Ovary (tissue), 9 donors: Measurements from ENCODE around the gene INTS3. TPM values are rescaled to one million over a fixed set of nuclear protein-coding genes. Genes with fewer than 3 reads are reported as not detected.
A peak's percentile ranks its signal among the peaks of the same experiment; 100 is the strongest.

Source experiments
- DNase-seq, 5 donors: peaks; one replicate each; pipeline ENCODE4 v3.0.0-alpha.2; 2019 to 2020
- H3K27ac ChIP-seq, 2 donors: fragments of 200-600 bp; one replicate each; pipeline versions ENCODE4 v1.5.1 to v1.8.0; 2019 to 2022
- H3K27me3 ChIP-seq: fragments of 200-600 bp; one replicate; pipeline ENCODE4 v1.8.0; 2022
- H3K36me3 ChIP-seq: fragments of 200-600 bp; sonication (generic); one replicate; pipeline ENCODE4 v1.5.1; 2019
- H3K4me1 ChIP-seq: one replicate; pipeline ENCODE4 v1.8.1; 2013; ENCODE audit warnings: mild to moderate bottlenecking, moderate library complexity; ENCODE audit not compliant: insufficient read depth
- H3K4me3 ChIP-seq: fragments of 200-600 bp; sonication (generic); one replicate; pipeline ENCODE4 v1.5.1; 2017
- H3K9me3 ChIP-seq, 2 donors: fragments of 200-600 bp in 1 of 2; sonication (generic) in 1 of 2; one replicate each; pipeline versions ENCODE4 v1.5.1 to v1.8.1; 2013 to 2019; ENCODE audit warnings: mild to moderate bottlenecking in 1 of 2, moderate library complexity in 1 of 2
- CTCF ChIP-seq, 3 donors: fragments of 450-650 bp in 2 of 3; fragments of 200-600 bp in 1 of 3; IDR thresholded peaks; one replicate each; pipeline versions ENCODE4 v1.5.1 to v1.8.0; 2016 to 2022; ENCODE audit warnings: antibody characterized with exemption in 3 of 3, mild to moderate bottlenecking in 1 of 3
- EP300 ChIP-seq: sonication (generic); formaldehyde crosslinking; IDR thresholded peaks from one replicate; pipeline ENCODE4 v1.6.1; 2017; ENCODE audit warnings: antibody characterized with exemption
- POLR2A ChIP-seq: fragments of 450-650 bp; IDR thresholded peaks from one replicate; pipeline ENCODE4 v1.6.1; 2017; ENCODE audit warnings: antibody characterized with exemption, mild to moderate bottlenecking, moderate library complexity
- WGBS, 3 donors: extraction: QIAGEN DNeasy Blood & Tissue Kit in 1 of 3; methylation state at CpG; one replicate each; pipeline versions ENCODE4 v1.1.5 to v1.1.7; 2013 to 2017; 5-methylcytosine and 5-hydroxymethylcytosine counted together
- intact Hi-C, 4 donors: fragments of 100-400 bp; cut with DNase I; formaldehyde crosslinking; loops; one replicate each; pipeline versions ENCODE4 v1.11.0 to v1.15.1; 2022 to 2023
- polyA plus RNA-seq, 2 donors: library from polyadenylated mRNA; stranded (reverse); fragments of 200-250 nt in 1 of 2; fragments of 350-450 nt in 1 of 2; fragmentation: Illumina TruSeq in 1 of 2; extraction: RNeasy Lipid Tissue Mini Kit (QIAGEN cat#74804) in 1 of 2; gene quantifications; one replicate each; pipeline ENCODE4 v1.2.3, GENCODE V29; 2013 to 2014
- total RNA-seq, 7 donors: library from RNA; depleted of rRNA in 2 of 7; stranded (reverse); fragments of >200 nt in 2 of 7; fragmentation: NEBNext Ultra II Directional in 3 of 7; extraction: Animal tissue kit (Norgen Biotek cat#: 25700) in 3 of 7; gene quantifications; one replicate each; pipeline versions ENCODE4 v1.1.0 to v1.2.4, GENCODE V29; 2016 to 2023
- donor health status: DM: no; HTN: no; CAD: no; lungs with moderate emphysema.
- donor health status: DM: no; HTN: no; CAD: no.
- donor health status: Bipolar disorder and iron deficiency.
- donor health status: DM: yes; HTN: yes; CAD: no.
- donor health status: DM: no; HTN: no; CAD: no.
- donor health status: DM: yes; HTN: yes; CAD: no.

Gene INTS3
- total and polyA plus RNA-seq, 9 donors, result 41.6 to 74.4 (median 56.2) TPM

GRCh38 chr1:153748903-153749302 is 21.1 kb downstream of the INTS3 start:
- no peaks in the 10 kb centered on the region for H3K9me3 ChIP-seq
- H3K27me3 ChIP-seq, result no peaks in the 10 kb centered on the region
- H3K27ac ChIP-seq, result peak overlapping the region in 1 of 2 donors; percentile 34
- no peaks in the 10 kb centered on the region for H3K36me3 ChIP-seq
- 63 to 70% (median 64%) methylated on average over 2 of the region's 2 CpGs for WGBS, 3 donors
- TF ChIP-seq CTCF (IDR thresholded peaks at IDR 0.05) (no peak), EP300 (no peak), POLR2A (no peak)
- no peak overlapping the region for H3K4me3 ChIP-seq
- DNase-seq, result no peak
- peaks cover 8% of the 10 kb centered on the region for H3K4me1 ChIP-seq
- intact Hi-C loops, result loop anchor here in 3 of 4 donors (2.0 to 5.0 kb wide), 3 partner anchors 70 to 72 kb away; partner anchors contain the start of gene NPR1 (in 2 of the 3)

DNA sequence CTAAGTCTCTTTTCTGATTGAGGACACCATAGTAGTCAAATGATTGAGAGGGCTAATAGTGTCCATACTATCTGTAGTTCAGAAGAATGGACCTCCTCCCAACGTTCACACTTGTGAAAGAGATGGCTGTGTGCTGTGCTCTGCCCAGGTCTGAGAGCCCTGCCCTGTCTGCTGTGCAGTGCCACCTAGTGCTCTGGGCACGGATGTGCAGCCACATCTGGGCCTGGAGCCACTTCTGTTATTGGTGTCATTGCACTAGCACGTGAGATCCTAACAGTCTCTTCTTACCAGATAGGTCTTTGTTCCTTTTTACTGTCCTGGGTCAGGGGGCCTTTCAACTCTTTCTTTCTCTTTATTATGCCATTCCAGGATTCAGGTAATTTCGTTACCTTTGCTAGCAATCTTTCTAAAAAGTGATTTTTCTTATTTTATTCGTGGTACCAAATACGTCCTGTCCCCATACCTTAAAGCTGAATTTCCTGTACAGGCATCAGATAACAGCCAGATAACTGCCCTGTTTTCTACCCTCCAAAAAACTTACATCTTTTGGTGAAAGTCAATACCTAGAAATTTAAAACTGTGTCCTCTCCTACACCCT is 21.7 kb downstream of the INTS3 start:
- peak; percentile 82 to 91 (median 86) for DNase-seq
- intact Hi-C loops, result loop anchor here (2.0 to 5.0 kb wide), 5 partner anchors 67 to 527 kb away; partner anchors contain the start of gene NPR1 (in 2 of the 4)
- no peak for TF ChIP-seq EP300
- TF ChIP-seq CTCF (IDR thresholded peaks at IDR 0.05), result peak; percentile 79 to 88 (median 87)
- no peak for TF ChIP-seq POLR2A
- Histone ChIP-seq H3K4me1 (peaks cover 8% of the 10 kb centered on the region), H3K4me3 (no peak overlapping the region), H3K9me3 (no peaks in the 10 kb centered on the region), H3K27me3 (no peaks in the 10 kb centered on the region), H3K36me3 (no peaks in the 10 kb centered on the region), H3K27ac (peak overlapping the region in 1 of 2 donors; percentile 34)
- WGBS, 3 donors, result 31 to 45% (median 41%) methylated on average over 6 of the region's 6 CpGs

- intact Hi-C loops, result loop anchor here in 1 of 4 donors (5.0 kb wide), 2 partner anchors 68 to 528 kb away; no protein-coding TSS in a partner anchor
- peaks cover 8% of the 10 kb centered on the region for H3K4me1 ChIP-seq
- H3K27me3 ChIP-seq, result no peaks in the 10 kb centered on the region
- peak; percentile 55 for TF ChIP-seq EP300
- TF ChIP-seq CTCF (IDR thresholded peaks at IDR 0.05), result no peak
- no peak for TF ChIP-seq POLR2A
- H3K27ac ChIP-seq, result peak overlapping the region in 1 of 2 donors; percentile 30
- DNase-seq, result peak in 1 of 5 donors; percentile 40
- H3K4me3 ChIP-seq, result no peak overlapping the region
- H3K36me3 ChIP-seq, result no peaks in the 10 kb centered on the region
- WGBS, 3 donors, result 38 to 48% (median 39%) methylated on average over 6 of the region's 6 CpGs
- H3K9me3 ChIP-seq, result no peaks in the 10 kb centered on the region
Observed at GRCh38 chr1:153750026-153750995, 22.5 kb downstream of the INTS3 start.

- intact Hi-C loops, result loop anchor here in 1 of 4 donors (5.0 kb wide), 2 partner anchors 70 to 530 kb away; no protein-coding TSS in a partner anchor
- Histone ChIP-seq H3K4me1 (peaks cover 8% of the 10 kb centered on the region), H3K27ac (peak overlapping the region; percentile 55 to 65), H3K4me3 (no peak overlapping the region), H3K9me3 (no peaks in the 10 kb centered on the region), H3K36me3 (no peaks in the 10 kb centered on the region), H3K27me3 (no peaks in the 10 kb centered on the region)
- no peak for DNase-seq
- 11 to 18% (median 11%) methylated on average over 2 of the region's 2 CpGs for WGBS, 3 donors
- TF ChIP-seq POLR2A (no peak), CTCF (IDR thresholded peaks at IDR 0.05) (no peak), EP300 (no peak)
Observed at GRCh38 chr1:153752072-153752471, 24.2 kb downstream of the INTS3 start.
